ENCODE results near the gene PDE5A. TPM values are rescaled to one million over a fixed set of nuclear protein-coding genes. Genes with fewer than 3 reads are reported as not detected.

The PDE5A gene
- total and polyA plus RNA-seq, 10 of the 15 experiments (the other 5 are each of a cell fraction or from before 2014, with no cell fraction given) = under 0.01 to 3.9 (median 0.26) TPM; not detected in 1

GRCh38 chr4:119543779-119544178 is 84.8 kb downstream of the PDE5A start (continued):
- TF ChIP-seq MAX (IDR thresholded peaks at IDR 0.05; ENCODE audit: low read depth, low read length) = no peak
- no peak for TF ChIP-seq SRF (IDR thresholded peaks at IDR 0.05; ENCODE audit: low read depth in 2 of 2, low read length in 2 of 2)
- TF ChIP-seq IRF5 (IDR thresholded peaks at IDR 0.05; ENCODE audit: borderline replicate concordance) = no peak

- intact Hi-C loops (cut with micrococcal nuclease; ENCODE audit: unreplicated experiment) = no loop called here
- no TSS peak for BruUV-seq (replicated peaks)
- Histone ChIP-seq H3K36me3 (ENCODE audit: control insufficient read depth in 2 of 2, insufficient read depth in 2 of 2, low read length in 1 of 2) (no peaks in the 10 kb centered on the region), H3K27me3 (replicated peaks in 1 of 2; ENCODE audit: control insufficient read depth in 2 of 2, insufficient read depth in 2 of 2, low read length in 1 of 2) (no peaks in the 10 kb centered on the region), H2AFZ (ENCODE audit: control insufficient read depth, low read depth, low read length) (no peak overlapping the region), H3K9me3 (replicated peaks; ENCODE audit: control insufficient read depth, insufficient read depth, low read length) (no peaks in the 10 kb centered on the region), H4K20me1 (ENCODE audit: control insufficient read depth, insufficient read depth) (no peaks in the 10 kb centered on the region), H3K4me1 (ENCODE audit: control insufficient read depth, insufficient read depth, low read length) (no peaks in the 10 kb centered on the region), H3K4me3 (no peak overlapping the region), H3K4me2 (ENCODE audit: control insufficient read depth, insufficient read depth) (no peak overlapping the region), H3K9ac (ENCODE audit: control insufficient read depth, insufficient read depth, low read length) (no peak overlapping the region), H3K79me2 (ENCODE audit: control insufficient read depth, insufficient read depth, low read length) (no peaks in the 10 kb centered on the region), H3K27ac (ENCODE audit: control insufficient read depth, insufficient read depth) (no peak overlapping the region)
- no peak for DNase-seq (ENCODE audit: low read depth, low spot score)
- POLR2A ChIA-PET = no interaction called here
- RAD21 ChIA-PET (ENCODE audit: unreplicated experiment) = interaction anchor here (1.4 kb wide), 1 partner anchor 10 kb away, joined by 4 read pairs; no protein-coding TSS in a partner anchor
- SMC1A ChIA-PET (ENCODE audit: uncharacterized antibody, unreplicated experiment) = no interaction called here
- 50% methylated on average over 1 of the region's 1 CpG for WGBS (ENCODE audit: insufficient coverage, insufficient replicate concordance, low lambda C conversion rate, missing lambda C conversion rate)
- no peak for FAIRE-seq
- in situ Hi-C loops (cut with MboI) = no loop called here
- no peak for ATAC-seq
- CTCF ChIA-PET = no interaction called here
- TF ChIP-seq SREBF1 (IDR thresholded peaks at IDR 0.05; ENCODE audit: low read length) (no peak), HDAC6 (IDR thresholded peaks at IDR 0.05; ENCODE audit: unreplicated experiment) (no peak), TCF3 (IDR thresholded peaks at IDR 0.05; ENCODE audit: borderline replicate concordance, insufficient read depth, low read depth, low read length) (no peak), EED (IDR thresholded peaks at IDR 0.05; ENCODE audit: low read depth) (no peak), E2F8 (IDR thresholded peaks at IDR 0.05; ENCODE audit: low read depth, partially characterized antibody) (no peak), BACH1 (IDR thresholded peaks at IDR 0.05; ENCODE audit: borderline replicate concordance) (no peak), CBX3 (IDR thresholded peaks at IDR 0.05; ENCODE audit: borderline replicate concordance, low read depth) (no peak), POLR2AphosphoS5 (IDR thresholded peaks at IDR 0.05; ENCODE audit: low read length) (no peak), NFIC (IDR thresholded peaks at IDR 0.05; ENCODE audit: low read depth, low read length) (no peak), ZNF384 (IDR thresholded peaks at IDR 0.05; ENCODE audit: borderline replicate concordance, low read depth, low read length) (no peak), SMC3 (IDR thresholded peaks at IDR 0.05; ENCODE audit: borderline replicate concordance, low read length) (no peak), GABPA (IDR thresholded peaks at IDR 0.05; ENCODE audit: low read depth) (no peak), EGR1 (IDR thresholded peaks at IDR 0.05; ENCODE audit: borderline replicate concordance in 1 of 2, low read depth in 2 of 2, low read length in 2 of 2) (no peak)
Observed at GRCh38 chr4:119543187-119543586, 85.4 kb downstream of the PDE5A start.

Measured in GM12878 (cell line).